ENCODE data around the gene ARSK.
A peak's percentile ranks its signal among the peaks of the same experiment; 100 is the strongest.

Gene ARSK

DNA sequence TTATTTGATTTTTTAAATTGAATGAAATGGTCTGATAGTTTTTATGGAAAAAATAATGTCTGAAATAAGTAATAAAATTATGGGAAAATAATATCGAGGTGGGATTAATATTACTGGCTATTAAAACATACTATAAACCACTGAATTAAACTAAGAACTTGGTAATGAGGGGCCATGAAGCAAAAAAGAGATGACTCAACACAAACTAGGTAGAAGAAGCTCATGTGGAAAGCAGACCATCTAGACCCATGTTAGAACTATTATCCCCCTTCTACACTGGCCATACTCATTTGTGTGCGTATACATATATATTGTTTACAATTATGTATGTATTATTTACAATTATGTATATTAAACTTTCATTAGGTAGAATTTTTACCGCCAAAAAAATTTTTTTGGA is 56.5 kb downstream of the ARSK start:
- Histone ChIP-seq H3K9ac (ENCODE audit: low read length) (no peak overlapping the region), H3K36me3 (ENCODE audit: control insufficient read depth in 1 of 2, insufficient read depth in 2 of 2, low read length in 2 of 2) (no peaks in the 10 kb centered on the region), H2BK120ac (ENCODE audit: insufficient read depth, low read length, poor library complexity) (no peak overlapping the region), H3K79me1 (ENCODE audit: low read length) (no peaks in the 10 kb centered on the region), H3K4me1 (ENCODE audit: control insufficient read depth in 1 of 2, insufficient read depth in 2 of 2, low read length in 2 of 2) (no peaks in the 10 kb centered on the region), H3K79me2 (ENCODE audit: control insufficient read depth, insufficient read depth, low read length, poor library complexity) (no peaks in the 10 kb centered on the region), H3K27me3 (ENCODE audit: insufficient read depth, low read length) (no peaks in the 10 kb centered on the region), H3K9me3 (ENCODE audit: insufficient read depth, low read depth, low read length) (peaks cover 3% of the 10 kb centered on the region), H4K12ac (ENCODE audit: low read depth, low read length) (no peak overlapping the region), H3K4me2 (ENCODE audit: low read length) (no peak overlapping the region), H2AFZ (ENCODE audit: insufficient read depth, low read length, poor library complexity) (no peak overlapping the region), H3K4me3 (ENCODE audit: low read depth, low read length) (no peak overlapping the region), H4K8ac (ENCODE audit: low read depth, low read length) (no peak overlapping the region), H3K4ac (ENCODE audit: low read depth, low read length) (no peak overlapping the region), H2BK12ac (ENCODE audit: low read length) (no peak overlapping the region), H4K91ac (ENCODE audit: low read depth, low read length) (no peak overlapping the region), H2AK5ac (ENCODE audit: low read length) (no peak overlapping the region), H3K27ac (ENCODE audit: low read depth, low read length) (no peak overlapping the region), H2BK5ac (ENCODE audit: low read depth, low read length, poor library complexity) (no peak overlapping the region), H3K23ac (ENCODE audit: low read length) (no peak overlapping the region), H3K18ac (ENCODE audit: low read length) (no peak overlapping the region), H3K14ac (ENCODE audit: low read length) (no peak overlapping the region)
- 100% methylated on average over 1 of the region's 3 CpGs for WGBS (ENCODE audit: extremely low coverage, insufficient coverage, insufficient read length)
- no peak for DNase-seq

DNA sequence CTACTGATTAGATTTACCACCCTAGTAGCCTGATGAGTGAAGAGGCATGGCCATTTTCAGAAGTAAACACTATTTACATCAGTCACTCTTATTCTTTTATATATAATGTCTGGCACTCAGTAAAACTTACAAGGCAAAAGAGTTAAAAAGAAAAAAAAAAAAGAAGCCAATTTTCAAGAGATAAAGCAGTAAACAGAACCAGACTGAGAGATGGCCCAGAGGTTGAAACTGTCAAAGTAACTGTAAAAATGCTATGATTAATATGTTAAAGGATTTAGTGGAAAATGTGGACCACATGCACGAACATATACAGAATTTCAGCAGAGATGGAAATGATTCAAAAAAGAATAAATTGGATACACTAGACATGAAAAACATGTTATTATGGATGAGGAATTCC is 58.6 kb downstream of the ARSK start:
- no peak overlapping the region for H4K91ac ChIP-seq (ENCODE audit: low read depth, low read length)
- no peak overlapping the region for H2BK5ac ChIP-seq (ENCODE audit: low read depth, low read length, poor library complexity)
- H2BK12ac ChIP-seq (ENCODE audit: low read length), result no peak overlapping the region
- H3K4me1 ChIP-seq (ENCODE audit: control insufficient read depth in 1 of 2, insufficient read depth in 2 of 2, low read length in 2 of 2), result no peaks in the 10 kb centered on the region
- WGBS (ENCODE audit: extremely low coverage, insufficient coverage, insufficient read length), result no CpG with 5 or more reads among the region's 1 CpG
- no peak overlapping the region for H2BK120ac ChIP-seq (ENCODE audit: insufficient read depth, low read length, poor library complexity)
- no peak overlapping the region for H3K4me2 ChIP-seq (ENCODE audit: low read length)
- no peak overlapping the region for H2AFZ ChIP-seq (ENCODE audit: insufficient read depth, low read length, poor library complexity)
- peak in 1 of 2 donors; percentile 41 for DNase-seq
- no peaks in the 10 kb centered on the region for H3K27me3 ChIP-seq (ENCODE audit: insufficient read depth, low read length)
- H4K12ac ChIP-seq (ENCODE audit: low read depth, low read length), result no peak overlapping the region
- H2AK5ac ChIP-seq (ENCODE audit: low read length), result no peak overlapping the region
- no peak overlapping the region for H4K8ac ChIP-seq (ENCODE audit: low read depth, low read length)
- no peak overlapping the region for H3K23ac ChIP-seq (ENCODE audit: low read length)
- no peaks in the 10 kb centered on the region for H3K36me3 ChIP-seq (ENCODE audit: control insufficient read depth in 1 of 2, insufficient read depth in 2 of 2, low read length in 2 of 2)
- H3K18ac ChIP-seq (ENCODE audit: low read length), result no peak overlapping the region
- no peak overlapping the region for H3K4ac ChIP-seq (ENCODE audit: low read depth, low read length)
- H3K4me3 ChIP-seq (ENCODE audit: low read depth, low read length), result no peak overlapping the region
- no peaks in the 10 kb centered on the region for H3K79me2 ChIP-seq (ENCODE audit: control insufficient read depth, insufficient read depth, low read length, poor library complexity)
- H3K14ac ChIP-seq (ENCODE audit: low read length), result no peak overlapping the region
- no peak overlapping the region for H3K9ac ChIP-seq (ENCODE audit: low read length)
- H3K27ac ChIP-seq (ENCODE audit: low read depth, low read length), result no peak overlapping the region
- peaks cover 3% of the 10 kb centered on the region for H3K9me3 ChIP-seq (ENCODE audit: insufficient read depth, low read depth, low read length)
- no peaks in the 10 kb centered on the region for H3K79me1 ChIP-seq (ENCODE audit: low read length)

GRCh38 chr5:95615164-95615467 is 60.2 kb downstream of the ARSK start:
- no peak overlapping the region for H2AK5ac ChIP-seq (ENCODE audit: low read length)
- H3K36me3 ChIP-seq (ENCODE audit: control insufficient read depth in 1 of 2, insufficient read depth in 2 of 2, low read length in 2 of 2), result no peaks in the 10 kb centered on the region
- H3K23ac ChIP-seq (ENCODE audit: low read length), result no peak overlapping the region
- H3K4me2 ChIP-seq (ENCODE audit: low read length), result no peak overlapping the region
- peaks cover 15% of the 10 kb centered on the region for H3K27me3 ChIP-seq (ENCODE audit: insufficient read depth, low read length)
- no peaks in the 10 kb centered on the region for H3K79me2 ChIP-seq (ENCODE audit: control insufficient read depth, insufficient read depth, low read length, poor library complexity)
- H3K18ac ChIP-seq (ENCODE audit: low read length), result no peak overlapping the region
- no peak overlapping the region for H2BK5ac ChIP-seq (ENCODE audit: low read depth, low read length, poor library complexity)
- H3K27ac ChIP-seq (ENCODE audit: low read depth, low read length), result no peak overlapping the region
- no peak overlapping the region for H2BK120ac ChIP-seq (ENCODE audit: insufficient read depth, low read length, poor library complexity)
- H4K8ac ChIP-seq (ENCODE audit: low read depth, low read length), result no peak overlapping the region
- H4K91ac ChIP-seq (ENCODE audit: low read depth, low read length), result no peak overlapping the region
- H3K9me3 ChIP-seq (ENCODE audit: insufficient read depth, low read depth, low read length), result peaks cover 3% of the 10 kb centered on the region
- H2BK12ac ChIP-seq (ENCODE audit: low read length), result no peak overlapping the region
- H3K4me1 ChIP-seq (ENCODE audit: control insufficient read depth in 1 of 2, insufficient read depth in 2 of 2, low read length in 2 of 2), result peaks cover 4 to 5% of the 10 kb centered on the region in 2 experiments
- no peak overlapping the region for H2AFZ ChIP-seq (ENCODE audit: insufficient read depth, low read length, poor library complexity)
- DNase-seq, result no peak
- H3K4me3 ChIP-seq (ENCODE audit: low read depth, low read length), result no peak overlapping the region
- no peak overlapping the region for H4K12ac ChIP-seq (ENCODE audit: low read depth, low read length)
- H3K9ac ChIP-seq (ENCODE audit: low read length), result no peak overlapping the region
- no peak overlapping the region for H3K4ac ChIP-seq (ENCODE audit: low read depth, low read length)
- WGBS (ENCODE audit: extremely low coverage, insufficient coverage, insufficient read length), result no CpG with 5 or more reads among the region's 1 CpG
- H3K14ac ChIP-seq (ENCODE audit: low read length), result no peak overlapping the region
- H3K79me1 ChIP-seq (ENCODE audit: low read length), result no peaks in the 10 kb centered on the region

GRCh38 chr5:95617057-95617456 is 62.2 kb downstream of the ARSK start:
- H3K9me3 ChIP-seq (ENCODE audit: insufficient read depth, low read depth, low read length), result peaks cover 6% of the 10 kb centered on the region
- no peak overlapping the region for H2AFZ ChIP-seq (ENCODE audit: insufficient read depth, low read length, poor library complexity)
- H2AK5ac ChIP-seq (ENCODE audit: low read length), result no peak overlapping the region
- no peak overlapping the region for H2BK12ac ChIP-seq (ENCODE audit: low read length)
- H4K91ac ChIP-seq (ENCODE audit: low read depth, low read length), result no peak overlapping the region
- no peak overlapping the region for H3K9ac ChIP-seq (ENCODE audit: low read length)
- H3K23ac ChIP-seq (ENCODE audit: low read length), result no peak overlapping the region
- no peak overlapping the region for H4K12ac ChIP-seq (ENCODE audit: low read depth, low read length)
- no peak overlapping the region for H2BK120ac ChIP-seq (ENCODE audit: insufficient read depth, low read length, poor library complexity)
- H3K79me1 ChIP-seq (ENCODE audit: low read length), result no peaks in the 10 kb centered on the region
- no peak overlapping the region for H3K27ac ChIP-seq (ENCODE audit: low read depth, low read length)
- no peaks in the 10 kb centered on the region for H3K36me3 ChIP-seq (ENCODE audit: control insufficient read depth in 1 of 2, insufficient read depth in 2 of 2, low read length in 2 of 2)
- H3K27me3 ChIP-seq (ENCODE audit: insufficient read depth, low read length), result peaks cover 30% of the 10 kb centered on the region
- H3K4me3 ChIP-seq (ENCODE audit: low read depth, low read length), result no peak overlapping the region
- H3K4me1 ChIP-seq (ENCODE audit: control insufficient read depth in 1 of 2, insufficient read depth in 2 of 2, low read length in 2 of 2), result peaks cover 7 to 18% of the 10 kb centered on the region in 2 experiments
- DNase-seq, result peak; percentile 91 to 95
- H3K4ac ChIP-seq (ENCODE audit: low read depth, low read length), result no peak overlapping the region
- H4K8ac ChIP-seq (ENCODE audit: low read depth, low read length), result no peak overlapping the region
- no peak overlapping the region for H3K4me2 ChIP-seq (ENCODE audit: low read length)
- H3K14ac ChIP-seq (ENCODE audit: low read length), result no peak overlapping the region
- no peak overlapping the region for H2BK5ac ChIP-seq (ENCODE audit: low read depth, low read length, poor library complexity)
- WGBS (ENCODE audit: extremely low coverage, insufficient coverage, insufficient read length), result no CpG with 5 or more reads among the region's 5 CpGs
- no peak overlapping the region for H3K18ac ChIP-seq (ENCODE audit: low read length)
- no peaks in the 10 kb centered on the region for H3K79me2 ChIP-seq (ENCODE audit: control insufficient read depth, insufficient read depth, low read length, poor library complexity)
